Osteoblast (primary cell): ENCODE results near the gene GABBR2. TPM values are rescaled to one million over a fixed set of nuclear protein-coding genes. Genes with fewer than 3 reads are reported as not detected.

Experiments used
- DNase-seq: peaks from one replicate; pipeline ENCODE4 v3.0.0; 2011; ENCODE audit warnings: low spot score, mixed read lengths; ENCODE audit not compliant: insufficient read length; ENCODE audit errors: missing footprints
- H2AFZ ChIP-seq: 2 replicates; pipeline ENCODE4 v1.6.0; 2011; ENCODE audit warnings: mild to moderate bottlenecking, low read length
- H3K27ac ChIP-seq: 2 replicates; pipeline ENCODE4 v1.5.1; 2011; ENCODE audit warnings: mild to moderate bottlenecking, low read depth, low read length, moderate library complexity
- H3K27me3 ChIP-seq: 2 replicates; pipeline ENCODE4 v1.6.0; 2012; ENCODE audit warnings: mild to moderate bottlenecking, control low read depth, inconsistent platforms, low read length, moderate library complexity; ENCODE audit not compliant: insufficient read depth
- H3K36me3 ChIP-seq: 2 replicates; pipeline ENCODE4 v1.5.1; 2011; ENCODE audit warnings: mild to moderate bottlenecking, low read length, control low read depth, moderate library complexity; ENCODE audit not compliant: insufficient read depth
- H3K4me1 ChIP-seq: 2 replicates; pipeline ENCODE4 v1.5.1; 2011; ENCODE audit warnings: mild to moderate bottlenecking, low read length, control low read depth, moderate library complexity; ENCODE audit not compliant: insufficient read depth
- H3K4me2 ChIP-seq: 2 replicates; pipeline ENCODE4 v1.6.0; 2011; ENCODE audit warnings: mild to moderate bottlenecking, low read length; ENCODE audit not compliant: insufficient read depth
- H3K4me3 ChIP-seq: fragments of 200-600 bp; sonication (generic); 3 replicates; pipeline ENCODE4 v1.5.1; 2012; ENCODE audit warnings: mild to moderate bottlenecking, low read length, inconsistent platforms; ENCODE audit not compliant: insufficient read depth
- H3K79me2 ChIP-seq: 2 replicates; pipeline ENCODE4 v1.6.0; 2012; ENCODE audit warnings: mild to moderate bottlenecking, low read length, control low read depth, inconsistent platforms; ENCODE audit not compliant: insufficient read depth
- H3K9me3 ChIP-seq: 2 replicates; pipeline ENCODE4 v1.5.1; 2011; ENCODE audit warnings: low read depth, low read length, control low read depth
- H4K20me1 ChIP-seq: 2 replicates; pipeline ENCODE4 v1.6.0; 2012; ENCODE audit warnings: mild to moderate bottlenecking, low read length, control low read depth; ENCODE audit not compliant: insufficient read depth
- CTCF ChIP-seq: IDR thresholded peaks from 2 replicates; pipeline ENCODE4 v1.5.1; 2011; ENCODE audit warnings: mild to moderate bottlenecking, low read depth, low read length, moderate library complexity; ENCODE audit errors: extremely low read depth
- total RNA-seq: library from RNA; depleted of rRNA; stranded (reverse); fragments of >200 nt; gene quantifications from 2 replicates; pipeline ENCODE4 v1.2.3, GENCODE V29; 2012

The GABBR2 gene
- total RNA-seq, 1 donor: under 0.01 TPM

DNA sequence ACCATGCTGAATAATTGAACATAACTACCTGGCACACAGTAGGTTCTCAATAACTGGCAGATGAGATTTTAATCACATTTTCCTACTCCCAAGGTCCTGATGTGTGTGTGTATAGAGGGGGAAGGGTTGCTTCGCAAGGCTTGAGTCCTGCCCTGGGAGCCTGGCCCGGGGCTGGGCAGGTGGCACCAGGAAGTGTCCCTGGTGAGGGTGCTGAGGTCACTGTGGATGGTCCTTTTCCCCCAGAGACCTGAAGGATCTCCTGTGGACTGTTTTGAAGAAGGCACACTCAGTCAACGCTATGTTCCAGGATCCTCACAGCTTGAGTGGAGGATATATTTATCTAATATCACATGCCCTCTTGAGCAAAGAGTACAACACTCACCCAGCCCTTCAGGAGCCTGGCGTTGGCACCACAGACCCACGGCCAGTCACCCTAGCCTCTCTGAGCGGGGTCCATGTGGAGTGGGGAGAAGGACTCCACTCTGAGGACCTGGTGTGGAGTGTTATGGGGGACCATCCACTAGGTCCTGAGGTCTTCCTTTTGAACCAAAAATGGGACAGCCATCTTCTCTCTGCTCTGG lies 177.8 kb downstream of the GABBR2 start:
- Histone ChIP-seq H3K4me1 (no peaks in the 10 kb centered on the region), H4K20me1 (no peaks in the 10 kb centered on the region), H3K36me3 (no peaks in the 10 kb centered on the region), H3K4me3 (no peak overlapping the region), H3K27me3 (peaks cover 20% of the 10 kb centered on the region), H3K27ac (no peak overlapping the region), H3K9me3 (no peaks in the 10 kb centered on the region), H2AFZ (no peak overlapping the region), H3K4me2 (no peak overlapping the region), H3K79me2 (no peaks in the 10 kb centered on the region)
- no peak for TF ChIP-seq CTCF
- DNase-seq: no peak

DNA sequence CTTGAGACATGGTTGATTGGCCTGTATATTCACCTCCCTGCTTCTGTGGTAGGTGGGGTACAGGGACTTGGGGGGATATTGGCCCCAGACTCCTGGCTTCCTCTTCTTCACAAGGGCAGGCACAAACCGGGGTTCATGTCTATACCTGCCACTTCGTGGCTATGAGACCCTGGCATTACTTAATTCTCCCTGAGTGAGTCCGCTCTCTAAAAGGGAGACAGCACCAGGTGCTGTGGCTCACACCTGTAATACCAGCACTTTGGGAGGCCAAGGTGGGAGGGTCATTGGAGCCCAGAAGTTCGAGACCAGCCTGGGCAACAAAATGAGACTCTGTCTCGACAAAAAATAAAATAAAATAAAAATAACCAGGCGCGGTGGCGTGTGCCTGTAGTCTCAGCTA lies 178.5 kb downstream of the GABBR2 start:
- no peaks in the 10 kb centered on the region for H3K79me2 ChIP-seq
- no peak overlapping the region for H3K4me2 ChIP-seq
- H3K4me3 ChIP-seq: no peak overlapping the region

DNA sequence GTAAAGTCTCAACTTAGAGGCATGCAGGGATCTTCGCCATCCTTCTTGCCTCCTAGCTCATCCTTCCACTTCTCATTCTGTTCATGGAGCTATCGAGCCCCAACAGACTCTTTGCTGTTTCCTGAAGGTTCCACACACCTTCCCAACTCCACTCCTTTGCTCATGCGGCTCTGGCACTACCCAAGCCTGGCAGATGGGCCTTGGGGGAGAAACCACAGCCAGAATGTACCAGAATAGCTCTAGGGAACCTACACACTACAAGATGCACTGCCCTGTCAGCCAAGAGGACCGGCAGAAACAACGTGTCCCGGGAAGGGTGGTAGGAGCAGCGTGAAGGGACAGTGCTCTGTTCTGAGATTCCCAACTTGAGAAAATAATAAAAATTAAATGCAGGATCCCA lies 178.9 kb downstream of the GABBR2 start:
- no peak for DNase-seq
- Histone ChIP-seq H2AFZ (no peak overlapping the region), H3K4me1 (no peaks in the 10 kb centered on the region), H3K4me2 (no peak overlapping the region), H3K9me3 (no peaks in the 10 kb centered on the region), H3K79me2 (no peaks in the 10 kb centered on the region), H3K36me3 (no peaks in the 10 kb centered on the region), H3K4me3 (no peak overlapping the region), H4K20me1 (no peaks in the 10 kb centered on the region), H3K27me3 (peaks cover 20% of the 10 kb centered on the region), H3K27ac (no peak overlapping the region)
- no peak for TF ChIP-seq CTCF

More for the DNA sequence above, 178.5 kb downstream of the GABBR2 start:
- no peaks in the 10 kb centered on the region for H3K9me3 ChIP-seq
- DNase-seq: no peak
- H4K20me1 ChIP-seq: no peaks in the 10 kb centered on the region
- H2AFZ ChIP-seq: no peak overlapping the region
- H3K36me3 ChIP-seq: no peaks in the 10 kb centered on the region
- no peak for TF ChIP-seq CTCF
- peaks cover 20% of the 10 kb centered on the region for H3K27me3 ChIP-seq
- no peak overlapping the region for H3K27ac ChIP-seq
- no peaks in the 10 kb centered on the region for H3K4me1 ChIP-seq

DNA sequence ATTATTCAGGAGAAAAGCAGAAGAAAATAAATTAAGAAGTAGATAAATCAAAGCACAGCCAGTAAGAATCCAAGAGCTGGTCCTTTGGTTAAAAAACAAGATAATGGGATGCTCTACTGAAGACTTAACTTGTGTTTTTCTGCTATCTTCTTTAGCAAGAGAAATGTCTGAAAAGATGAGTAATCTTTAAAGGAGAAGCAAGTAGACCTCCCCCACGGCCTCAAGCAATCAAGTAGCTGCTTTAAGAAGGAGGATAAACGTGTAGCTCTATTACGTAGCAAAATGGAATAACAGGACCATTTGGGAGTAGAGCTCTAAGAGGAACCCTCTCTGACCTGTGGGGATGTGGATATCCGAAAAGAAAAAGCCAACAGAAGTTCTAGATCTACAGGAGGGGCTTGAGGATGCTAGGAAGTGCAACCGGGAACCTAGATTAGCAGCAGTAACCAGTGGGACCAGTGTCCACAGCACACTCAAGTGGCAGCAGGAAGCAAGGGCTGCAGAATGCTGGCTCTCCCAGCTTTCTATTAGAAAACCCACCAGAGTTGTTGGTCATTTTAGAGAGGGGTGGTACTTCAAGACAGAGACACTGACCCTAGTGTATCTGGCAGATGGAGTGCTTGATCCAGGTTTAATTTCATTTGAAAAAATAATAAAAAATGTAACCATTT lies 185.4 kb downstream of the GABBR2 start:
- no peaks in the 10 kb centered on the region for H3K9me3 ChIP-seq
- TF ChIP-seq CTCF: peak; percentile 71
- peak; percentile 27 for DNase-seq
- H3K27ac ChIP-seq: no peak overlapping the region
- H2AFZ ChIP-seq: peak overlapping the region; percentile 64
- no peaks in the 10 kb centered on the region for H4K20me1 ChIP-seq
- no peaks in the 10 kb centered on the region for H3K79me2 ChIP-seq
- H3K4me1 ChIP-seq: peaks cover 16% of the 10 kb centered on the region
- H3K27me3 ChIP-seq: peaks cover 1% of the 10 kb centered on the region
- H3K4me2 ChIP-seq: peak overlapping the region; percentile 58
- peak overlapping the region; percentile 41 for H3K4me3 ChIP-seq
- no peaks in the 10 kb centered on the region for H3K36me3 ChIP-seq
